Measurements from ENCODE around the gene CLMN.

Gene CLMN

DNA sequence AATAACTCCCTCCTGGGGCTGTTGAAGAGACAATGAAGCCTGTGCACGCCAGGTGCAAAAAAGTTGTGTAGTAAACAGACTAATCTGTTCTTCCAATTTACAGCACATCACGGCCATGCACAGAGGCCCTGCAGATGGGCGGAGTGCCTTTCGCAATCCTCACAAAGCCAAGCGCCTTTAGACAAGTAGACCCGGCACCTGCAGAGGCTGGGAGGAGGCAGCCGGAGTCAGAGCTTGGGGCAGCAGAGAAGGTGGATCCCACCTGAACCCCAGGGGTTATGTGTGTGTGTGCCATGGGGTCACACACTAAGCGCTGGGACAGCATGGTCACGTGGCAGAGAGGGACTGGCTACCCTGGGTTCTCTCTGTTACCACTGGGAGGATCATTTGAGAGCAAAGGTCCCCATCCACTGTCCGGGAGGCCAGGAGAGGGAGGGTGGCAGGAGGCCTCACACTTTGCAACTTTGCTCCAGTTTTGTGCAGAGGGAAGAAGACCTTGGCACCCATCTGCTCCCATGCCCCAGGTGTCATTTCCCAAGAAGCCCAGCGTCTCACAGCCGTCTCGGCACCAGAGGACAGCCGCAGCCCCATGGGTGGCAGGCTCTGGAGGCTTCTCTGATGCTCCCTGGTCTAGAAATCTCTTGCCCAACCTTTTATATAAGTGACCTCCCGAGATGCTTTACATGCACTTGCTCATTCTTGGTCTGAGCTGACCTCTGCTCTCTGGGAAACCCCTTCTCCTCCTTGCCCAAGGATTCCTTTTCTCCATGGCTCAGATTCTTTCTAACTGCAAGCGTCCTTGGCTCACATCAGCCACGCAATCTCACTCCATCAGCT lies 82.4 kb downstream of the CLMN start:
- DNase-seq: no peak

DNA sequence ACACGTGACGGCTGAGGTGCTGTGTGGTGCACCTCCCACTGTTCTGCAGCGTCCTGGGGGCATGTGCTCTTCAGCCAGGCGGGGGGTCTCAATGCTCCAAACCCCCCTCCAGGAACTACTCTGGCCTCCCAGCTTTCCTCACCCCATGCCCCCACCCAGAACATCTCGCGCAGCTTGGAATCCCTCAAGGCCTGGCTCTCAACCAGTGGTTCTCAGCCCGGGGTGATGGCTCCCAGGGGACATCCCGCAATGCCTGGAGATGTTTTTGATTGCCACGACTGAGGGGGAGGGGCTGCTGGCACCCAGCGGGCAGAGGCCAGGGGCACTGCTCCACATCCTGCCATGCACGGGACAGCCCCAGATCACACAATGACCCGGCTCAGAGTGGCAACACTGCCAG lies 83.5 kb downstream of the CLMN start:
- no peak for DNase-seq

- DNase-seq: no peak
Measured at GRCh38 chr14:95235767-95236166, 83.9 kb downstream of the CLMN start.

DNA sequence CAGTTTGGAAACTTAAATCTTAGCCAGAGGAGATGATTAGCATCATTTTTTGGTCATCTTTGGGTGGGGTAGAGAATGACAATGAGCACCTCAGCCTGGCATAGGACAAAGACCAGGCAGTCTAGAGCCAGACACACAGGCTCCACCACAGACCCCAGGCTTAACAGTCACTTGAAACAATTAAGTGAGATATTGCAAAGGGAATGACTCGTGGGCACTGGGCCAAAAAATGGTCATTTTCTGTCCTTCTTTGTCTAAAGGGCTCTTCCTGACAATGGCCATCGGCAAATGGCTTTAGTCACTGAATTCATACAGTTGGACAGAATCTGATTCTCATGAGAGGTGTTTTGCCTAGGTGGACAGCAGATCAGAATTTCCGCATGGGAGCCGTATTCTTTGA lies 84.4 kb downstream of the CLMN start:
- no peak for DNase-seq

- DNase-seq: no peak
Measured at GRCh38 chr14:95234426-95234825, 85.3 kb downstream of the CLMN start.

GRCh38 chr14:95233702-95234241 lies 85.9 kb downstream of the CLMN start:
- DNase-seq: no peak

DNA sequence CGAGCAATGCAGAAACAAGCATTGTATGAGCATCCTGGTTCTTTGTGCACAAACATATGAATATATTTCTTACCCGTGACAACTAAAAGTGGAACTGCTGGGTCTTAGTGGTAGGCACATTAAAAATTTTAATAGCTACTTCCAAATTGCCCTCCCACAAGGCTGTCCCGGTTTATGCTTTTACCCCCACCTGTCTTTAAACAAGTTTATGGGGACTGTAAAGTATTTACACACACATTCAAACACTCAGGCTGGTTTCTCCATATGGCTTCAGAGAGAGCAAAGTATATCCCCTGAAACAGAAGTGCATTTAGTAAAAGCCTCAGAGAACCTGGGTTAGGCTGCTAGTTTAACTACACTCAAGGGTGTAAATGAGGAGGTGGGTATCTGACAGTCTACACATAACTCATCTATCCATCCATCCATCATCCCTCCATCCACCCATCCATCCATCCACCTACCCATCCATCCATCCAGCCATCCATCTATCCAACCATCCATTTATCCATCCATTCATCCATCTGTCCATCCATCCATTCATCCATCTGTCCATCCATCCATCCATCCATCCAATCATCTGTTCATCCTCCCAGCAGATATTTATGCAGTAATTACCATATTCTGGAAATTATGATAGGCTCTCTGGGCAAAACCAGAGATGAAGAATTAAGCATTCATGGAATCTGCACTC lies 86.7 kb downstream of the CLMN start:
- DNase-seq: no peak

- no peak for DNase-seq
Measured at GRCh38 chr14:95231966-95232633, 87.6 kb downstream of the CLMN start.

DNA sequence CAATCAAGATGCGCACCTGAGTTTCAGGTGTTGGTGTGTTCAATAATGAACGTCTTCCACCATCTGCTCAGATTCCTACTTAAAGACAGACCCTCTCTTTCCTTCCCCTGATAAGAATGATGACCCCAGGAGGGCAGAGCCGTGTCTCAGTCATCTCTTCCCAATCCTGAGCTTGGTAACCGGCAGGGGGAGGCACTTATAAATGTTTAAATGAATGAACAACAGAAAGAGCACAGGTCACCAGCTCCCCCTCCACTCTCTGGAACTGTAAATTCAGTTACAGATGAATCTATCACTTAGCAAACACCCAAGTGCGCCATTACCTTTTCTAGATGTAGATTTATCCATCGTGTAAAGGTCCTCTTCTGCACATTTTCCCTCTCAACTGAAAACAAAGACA lies 90.0 kb downstream of the CLMN start:
- DNase-seq: no peak

DNA sequence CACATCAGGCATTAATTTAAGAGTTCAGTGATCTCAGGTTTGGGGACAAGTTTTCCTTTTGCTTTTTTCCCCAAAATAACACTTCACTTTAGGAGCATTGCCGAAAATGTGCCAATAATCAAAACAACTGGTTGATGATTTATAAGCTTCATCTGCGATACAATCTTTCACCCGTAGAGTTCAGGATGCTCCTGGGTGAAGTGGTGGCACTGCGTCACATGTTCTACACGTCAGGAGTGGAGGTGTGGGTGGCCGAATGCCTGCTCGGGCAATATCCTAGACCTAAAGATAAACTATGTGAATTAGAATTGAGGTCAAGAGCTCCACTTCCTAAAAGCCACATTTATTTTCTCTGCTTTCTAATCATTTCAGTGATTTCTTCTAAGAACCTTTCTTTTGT lies 91.5 kb downstream of the CLMN start:
- DNase-seq: no peak

DNA sequence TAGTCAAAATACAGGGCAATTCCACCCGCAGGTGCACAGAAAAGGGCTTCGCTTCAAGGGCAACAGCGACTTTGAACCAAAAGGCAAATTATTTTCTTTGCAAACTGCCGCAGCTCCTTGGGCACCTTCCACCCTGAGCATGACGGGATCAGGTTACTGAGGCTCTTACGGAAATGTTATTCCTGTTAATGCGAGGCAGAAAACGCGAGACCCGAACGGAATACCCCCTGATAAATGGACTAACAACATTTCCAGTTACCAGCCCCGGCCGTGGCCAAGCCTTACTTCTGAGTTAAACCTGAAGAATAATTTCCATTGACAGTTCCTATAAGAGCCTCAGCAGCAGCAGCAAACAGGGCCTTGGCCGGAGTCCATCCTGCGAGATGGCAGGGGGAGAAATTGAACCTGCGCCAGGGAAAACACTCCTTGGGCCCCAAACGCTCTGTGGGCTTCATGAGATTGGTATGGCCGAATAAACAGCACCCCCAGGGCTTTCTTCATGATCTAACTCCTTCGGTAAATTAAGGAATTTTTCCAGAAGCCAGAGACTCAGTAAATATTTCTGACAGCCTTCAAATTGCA lies 92.3 kb downstream of the CLMN start:
- no peak for DNase-seq

- DNase-seq: no peak
Measured at GRCh38 chr14:95226801-95227200, 92.9 kb downstream of the CLMN start.

DNA sequence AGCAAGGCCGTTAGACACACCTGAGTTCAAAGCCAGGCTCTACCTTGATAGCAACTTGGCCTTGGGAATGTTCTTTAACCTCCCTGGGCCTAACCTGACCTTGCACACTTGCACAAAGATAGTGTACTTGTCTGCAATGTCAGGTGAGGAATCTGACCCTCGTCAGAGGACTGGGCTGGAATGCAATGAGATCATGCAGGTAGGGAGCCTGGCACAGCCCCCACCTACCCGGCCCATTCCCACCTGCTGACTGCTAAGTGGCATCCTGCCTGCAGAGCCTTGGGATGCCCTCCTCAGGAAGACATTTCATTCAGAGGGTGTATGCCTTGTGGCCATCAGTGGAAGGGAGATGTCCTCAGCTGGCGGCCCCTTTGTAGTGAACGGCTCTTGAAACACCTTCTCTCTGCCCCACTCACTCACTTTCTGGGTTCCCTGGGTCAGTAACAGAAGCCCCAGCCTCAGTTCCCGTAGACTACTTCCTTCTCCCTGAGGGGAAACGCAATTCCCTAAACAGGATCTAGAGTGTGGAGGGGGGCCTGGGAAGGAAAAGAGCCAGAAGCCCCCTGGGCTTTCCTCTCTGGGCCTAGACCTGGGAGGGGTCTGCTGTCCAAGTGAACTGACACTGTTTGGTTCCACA lies 94.3 kb downstream of the CLMN start:
- no peak for DNase-seq

DNA sequence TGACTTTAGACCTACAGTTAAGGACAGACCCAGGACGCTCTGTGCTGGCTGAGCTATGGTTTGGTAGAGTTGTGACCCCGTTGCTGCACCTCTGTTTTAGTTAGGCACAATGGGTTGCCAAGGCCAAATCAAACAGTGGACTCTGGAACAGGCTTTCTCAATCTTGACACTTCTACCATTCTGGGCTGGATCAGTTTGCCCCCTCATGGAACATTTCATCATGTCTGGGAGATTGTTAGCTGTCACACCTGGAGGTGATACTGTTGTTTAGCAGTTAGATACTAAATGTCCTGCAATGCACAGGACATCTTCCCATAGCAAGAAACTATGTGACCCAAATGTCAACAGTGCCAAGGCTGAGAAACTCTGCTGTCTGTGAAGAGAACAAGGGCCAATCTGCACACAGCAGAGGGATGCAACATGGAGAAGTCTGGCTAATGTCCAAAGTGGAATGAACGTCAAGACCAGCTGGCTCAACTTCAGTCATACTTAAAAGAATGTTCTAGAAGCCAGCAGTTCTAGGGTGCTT lies 96.8 kb downstream of the CLMN start:
- no peak for DNase-seq

DNA sequence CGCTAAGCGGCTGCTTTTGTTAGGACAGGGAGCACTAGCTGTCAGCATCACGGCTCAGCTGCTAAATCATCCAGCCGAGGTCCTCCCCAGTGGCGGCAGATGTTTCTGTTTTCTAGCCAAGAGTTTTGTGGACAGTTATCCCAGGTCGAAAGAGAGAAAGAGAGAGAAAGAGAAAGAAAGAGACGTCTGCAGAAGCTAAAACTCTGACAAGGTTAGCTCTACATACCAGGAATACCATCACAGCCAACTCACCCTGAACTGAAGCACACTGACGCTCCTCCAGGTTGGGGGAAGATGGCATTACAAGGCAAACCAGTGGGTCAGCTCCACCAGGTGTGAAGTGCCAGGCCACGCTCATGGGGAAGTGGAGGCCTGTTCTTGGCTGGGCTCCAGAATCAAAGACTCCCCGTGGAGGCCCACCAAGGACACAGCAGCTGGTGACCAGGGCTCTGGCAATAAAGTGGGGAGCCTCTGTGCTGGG lies 97.5 kb downstream of the CLMN start:
- DNase-seq: no peak

DNA sequence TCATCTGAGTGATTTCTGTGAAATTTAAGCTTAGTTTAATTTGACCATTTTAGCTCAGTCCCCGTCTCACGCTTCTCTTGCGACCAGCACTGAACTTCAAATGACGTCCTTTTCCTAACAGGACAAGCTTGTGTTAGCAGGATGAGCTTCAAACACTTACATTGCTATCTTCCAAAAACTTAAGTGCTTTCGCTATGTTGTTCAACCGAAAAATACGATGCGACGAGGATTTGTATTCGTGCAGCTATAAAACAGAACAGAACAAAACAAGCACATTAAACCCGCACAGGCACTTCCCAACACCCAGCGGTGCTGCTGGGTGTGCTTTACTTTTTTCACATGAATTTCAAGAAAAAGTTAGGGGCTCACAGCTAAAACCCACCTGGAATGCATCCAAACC lies 98.2 kb downstream of the CLMN start:
- DNase-seq: no peak

GRCh38 chr14:95220663-95221231 lies 99.0 kb downstream of the CLMN start:
- DNase-seq: no peak

- no peak for DNase-seq
Measured at GRCh38 chr14:95218472-95219193, 101.1 kb downstream of the CLMN start.

DNA sequence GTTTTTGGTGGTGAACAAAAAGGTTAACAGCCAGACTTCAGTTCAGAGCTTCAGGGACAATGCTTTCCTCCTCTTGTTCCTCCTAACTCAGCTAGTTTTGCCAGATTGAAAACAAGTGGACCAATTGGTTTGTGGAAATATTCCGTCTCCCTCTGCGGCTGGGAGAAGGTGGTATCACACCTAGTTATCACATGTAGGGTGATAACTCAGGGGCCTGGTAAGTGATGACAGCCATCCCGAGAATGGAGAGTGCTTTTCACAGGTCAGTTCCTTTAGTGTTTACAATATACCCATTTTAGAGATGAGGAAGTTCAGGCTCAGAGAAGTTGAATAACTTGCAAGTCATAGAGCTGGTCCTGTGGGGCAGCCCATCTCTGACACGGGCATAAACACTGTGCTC lies 101.7 kb downstream of the CLMN start:
- DNase-seq: no peak

DNA sequence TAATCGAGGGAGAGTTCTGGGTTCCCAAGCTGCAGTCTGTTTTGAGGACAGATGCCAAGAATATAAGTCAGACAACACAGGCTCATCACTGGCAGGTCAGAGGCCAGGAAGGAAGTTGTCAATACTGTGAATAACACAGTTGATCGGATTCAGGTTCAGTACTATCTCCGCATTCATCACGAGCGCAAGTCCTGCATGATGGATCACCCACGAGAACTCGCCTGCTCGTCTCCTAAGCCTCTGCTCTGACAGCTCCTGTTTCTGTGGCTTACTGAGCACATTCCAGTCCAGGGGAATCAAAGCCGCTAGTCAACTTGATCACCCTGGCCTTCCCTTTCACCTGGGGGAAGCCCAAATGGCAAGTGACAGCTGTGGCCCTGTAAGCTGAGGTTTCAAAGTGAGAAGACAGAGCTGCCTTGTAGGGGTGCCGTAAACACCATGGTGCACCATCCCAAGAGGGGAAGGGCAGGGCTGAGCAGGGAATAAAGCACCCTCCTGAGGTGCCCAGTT lies 102.3 kb downstream of the CLMN start:
- DNase-seq: no peak

GRCh38 chr14:95216008-95216407 lies 103.7 kb downstream of the CLMN start:
- DNase-seq: no peak
